SK-N-MC (cell line): ENCODE results near the gene TOMM7.
"Not testable (repeated sequence)": the region's sequence is repeated elsewhere in the genome, so short reads cannot be mapped to it uniquely, and the experiment has no call there.

ENCODE experiments used
- DNase-seq: peaks from one replicate; pipeline ENCODE4 v3.0.0-alpha.2; 2011; ENCODE audit warnings: low read depth, low spot score
- H3K27ac ChIP-seq: fragments of 200-600 bp; sonication (generic); 2 replicates; pipeline ENCODE4 v1.5.1; 2016; ENCODE audit warnings: mixed run types
- H3K36me3 ChIP-seq: fragments of 200-600 bp; sonication (generic); 2 replicates; pipeline ENCODE4 v1.6.1; 2017; ENCODE audit warnings: antibody characterized with exemption, low read length, mixed read lengths; ENCODE audit not compliant: insufficient read depth
- H3K4me3 ChIP-seq: fragments of 200-600 bp; sonication (generic); 2 replicates; pipeline ENCODE4 v1.5.1; 2016
- H3K9ac ChIP-seq: fragments of 200-600 bp; sonication (generic); 2 replicates; pipeline ENCODE4 v1.8.0; 2017; ENCODE audit warnings: mixed run types, mixed read lengths; ENCODE audit not compliant: insufficient read length
- H3K9me3 ChIP-seq: fragments of 200-600 bp; sonication (generic); 2 replicates; pipeline ENCODE4 v1.6.1; 2017; ENCODE audit warnings: low read depth, mild to moderate bottlenecking, antibody characterized with exemption, low read length, moderate library complexity, mixed read lengths
- EZH2 ChIP-seq: fragments of 200-600 bp; sonication (generic); IDR thresholded peaks from one replicate; pipeline ENCODE4 v1.6.1; 2017; ENCODE audit warnings: antibody characterized with exemption
- FOXP2 ChIP-seq: optimal IDR thresholded peaks from 2 replicates; pipeline ENCODE3; 2011; ENCODE audit warnings: mild to moderate bottlenecking, moderate library complexity; ENCODE audit not compliant: insufficient read depth; ENCODE audit errors: extremely low read length, control extremely low read depth
- POLR2AphosphoS5 ChIP-seq: IDR thresholded peaks from 2 replicates; pipeline ENCODE4 v1.6.1; 2012; ENCODE audit warnings: mild to moderate bottlenecking, low read depth, low read length, borderline replicate concordance

Gene TOMM7

DNA sequence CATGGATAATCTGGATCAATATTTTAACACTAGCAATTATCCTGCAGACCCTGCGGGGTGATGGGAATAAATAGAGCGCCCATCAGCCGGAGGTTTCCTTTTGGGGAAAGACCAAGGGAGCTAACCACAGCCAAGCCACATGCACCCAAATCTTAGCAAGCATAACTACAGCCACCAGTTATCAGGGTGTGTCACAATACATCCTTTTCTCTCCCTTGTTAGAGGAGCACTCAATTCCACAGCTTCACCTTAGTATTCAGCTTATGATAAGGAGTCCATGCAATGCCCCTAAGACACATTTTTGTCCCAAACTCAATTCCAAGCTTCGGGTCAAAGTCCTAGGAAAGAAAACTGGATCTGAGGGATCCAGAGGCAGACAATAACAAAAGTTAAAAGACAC is 15.9 kb downstream of the TOMM7 start:
- H3K36me3 ChIP-seq: peaks cover 1% of the 10 kb centered on the region
- no peaks in the 10 kb centered on the region for H3K9me3 ChIP-seq
- TF ChIP-seq FOXP2 (no peak), POLR2AphosphoS5 (no peak), EZH2 (no peak)
- no peak overlapping the region for H3K27ac ChIP-seq
- no peak overlapping the region for H3K4me3 ChIP-seq
- DNase-seq: no peak
- H3K9ac ChIP-seq: no peak overlapping the region

DNA sequence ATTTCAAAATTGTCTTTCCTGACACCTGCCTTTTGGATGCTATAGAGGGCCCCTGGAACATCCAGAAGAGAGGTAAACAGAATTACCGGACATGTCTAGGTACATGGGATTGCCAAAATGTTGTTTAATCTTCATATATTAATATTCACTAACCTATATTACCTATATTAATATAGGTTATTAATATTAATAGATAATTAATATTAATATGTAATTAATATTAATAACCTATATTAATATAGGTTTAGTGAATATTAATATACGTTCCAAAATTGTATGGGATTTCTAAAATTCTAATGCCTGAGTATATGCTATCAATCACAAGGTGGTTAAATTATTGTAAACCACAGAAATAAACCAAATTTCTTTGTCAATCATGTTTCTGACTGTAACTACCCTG is 17.4 kb downstream of the TOMM7 start:
- no peaks in the 10 kb centered on the region for H3K36me3 ChIP-seq
- H3K9me3 ChIP-seq: no peaks in the 10 kb centered on the region
- no peak overlapping the region for H3K9ac ChIP-seq
- no peak for DNase-seq
- H3K27ac ChIP-seq: no peak overlapping the region
- no peak for TF ChIP-seq FOXP2
- no peak for TF ChIP-seq EZH2
- TF ChIP-seq POLR2AphosphoS5: no peak
- no peak overlapping the region for H3K4me3 ChIP-seq

DNA sequence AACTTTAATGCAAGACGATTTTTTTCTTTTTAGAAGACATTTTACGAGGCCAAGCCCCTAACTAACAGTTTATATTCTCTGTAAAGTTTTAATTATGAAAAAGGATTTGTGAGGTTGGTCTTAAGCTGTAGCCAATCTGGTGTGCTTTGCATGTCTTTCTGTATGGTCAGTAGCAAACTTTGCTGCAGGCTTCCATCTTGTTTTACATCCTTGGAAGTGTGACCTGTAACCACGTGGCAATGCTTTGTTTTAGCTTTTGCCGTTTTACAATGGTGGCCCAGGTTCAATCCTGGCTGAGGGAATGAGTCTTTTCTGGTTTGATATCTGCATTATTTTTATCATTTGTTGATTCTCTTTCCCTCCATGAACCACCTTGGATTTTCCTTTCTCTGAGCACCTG is 19.8 kb downstream of the TOMM7 start:
- not testable (repeated sequence) for DNase-seq, H3K9me3 ChIP-seq, H3K9ac ChIP-seq, H3K36me3 ChIP-seq
- H3K4me3 ChIP-seq: peak overlapping the region; percentile 36; the same call in 1 of the 2 replicates
- H3K27ac ChIP-seq: peak overlapping the region; percentile 44; the same call in 1 of the 2 replicates

DNA sequence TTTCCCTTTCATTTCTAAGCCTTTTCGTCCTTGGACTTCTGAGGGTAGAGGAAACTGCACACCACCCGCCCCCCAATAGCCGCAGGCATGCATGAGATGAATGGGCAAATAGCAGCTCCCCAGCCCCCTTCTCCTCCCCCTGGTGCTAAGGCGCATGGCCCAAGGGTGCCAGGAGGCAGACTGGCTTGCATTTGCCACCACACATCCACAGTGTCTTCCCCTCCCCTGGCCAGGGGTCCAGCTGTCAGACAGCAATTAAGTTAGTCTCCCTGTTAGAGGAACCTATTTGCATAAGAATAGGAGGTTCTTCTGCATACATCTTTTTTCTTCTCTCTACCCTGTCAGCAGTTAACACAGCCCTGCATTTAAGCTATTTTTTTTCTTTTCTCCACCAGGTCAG is 20.2 kb downstream of the TOMM7 start:
- DNase-seq: no peak
- no peak overlapping the region for H3K9ac ChIP-seq
- no peak for TF ChIP-seq FOXP2
- no peak for TF ChIP-seq EZH2
- no peak for TF ChIP-seq POLR2AphosphoS5
- no peaks in the 10 kb centered on the region for H3K9me3 ChIP-seq
- no peaks in the 10 kb centered on the region for H3K36me3 ChIP-seq
- H3K27ac ChIP-seq: peak overlapping the region; percentile 31; the same call in 1 of the 2 replicates
- H3K4me3 ChIP-seq: peak overlapping the region; percentile 36; the same call in 1 of the 2 replicates

DNA sequence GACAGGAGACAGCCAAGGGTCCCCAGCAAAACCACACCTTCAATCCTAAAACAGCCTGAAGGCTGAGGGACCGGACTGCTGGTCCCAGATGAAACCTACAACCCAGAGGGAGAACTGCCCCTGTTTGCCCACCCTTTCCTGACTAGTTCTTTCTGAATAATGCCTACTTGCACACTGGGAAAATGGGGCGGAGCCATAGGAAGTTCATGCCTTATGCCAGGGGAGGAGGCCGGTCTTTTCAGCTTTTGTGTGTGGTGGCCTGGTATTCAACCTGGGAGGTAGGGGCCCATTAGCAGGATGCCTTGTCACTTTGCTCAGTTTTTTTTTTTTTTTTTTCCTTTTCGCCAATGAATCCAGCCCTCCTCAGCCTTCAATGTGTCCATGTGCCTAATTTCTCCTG is 20.7 kb downstream of the TOMM7 start:
- Histone ChIP-seq H3K27ac (no peak overlapping the region), H3K36me3 (no peaks in the 10 kb centered on the region), H3K9ac (no peak overlapping the region), H3K4me3 (peak overlapping the region; percentile 36; the same call in 1 of the 2 replicates), H3K9me3 (no peaks in the 10 kb centered on the region)
- no peak for TF ChIP-seq FOXP2
- DNase-seq: no peak

DNA sequence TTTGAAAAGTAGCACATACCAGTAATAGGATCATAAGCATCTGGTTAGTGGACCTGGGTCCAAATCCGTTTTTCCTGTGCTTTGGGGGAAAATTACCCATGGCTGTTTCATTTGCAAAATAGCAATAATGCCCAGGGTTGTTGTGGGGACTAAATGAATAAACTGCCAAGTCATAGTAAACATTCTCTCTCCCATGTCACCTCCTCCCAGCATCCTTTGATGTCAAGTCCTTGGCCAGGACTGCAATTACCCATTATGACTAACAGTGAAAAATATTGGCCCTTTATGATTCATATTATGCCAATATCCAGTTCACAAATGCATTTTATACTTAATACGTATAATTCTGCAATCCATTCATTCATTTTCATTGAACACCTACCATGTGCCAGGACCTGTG is 23.0 kb downstream of the TOMM7 start:
- no peak overlapping the region for H3K27ac ChIP-seq
- H3K9ac ChIP-seq: no peak overlapping the region
- H3K36me3 ChIP-seq: no peaks in the 10 kb centered on the region
- TF ChIP-seq EZH2: no peak
- TF ChIP-seq POLR2AphosphoS5: no peak
- TF ChIP-seq FOXP2: no peak
- no peak for DNase-seq
- no peaks in the 10 kb centered on the region for H3K9me3 ChIP-seq
- H3K4me3 ChIP-seq: no peak overlapping the region

DNA sequence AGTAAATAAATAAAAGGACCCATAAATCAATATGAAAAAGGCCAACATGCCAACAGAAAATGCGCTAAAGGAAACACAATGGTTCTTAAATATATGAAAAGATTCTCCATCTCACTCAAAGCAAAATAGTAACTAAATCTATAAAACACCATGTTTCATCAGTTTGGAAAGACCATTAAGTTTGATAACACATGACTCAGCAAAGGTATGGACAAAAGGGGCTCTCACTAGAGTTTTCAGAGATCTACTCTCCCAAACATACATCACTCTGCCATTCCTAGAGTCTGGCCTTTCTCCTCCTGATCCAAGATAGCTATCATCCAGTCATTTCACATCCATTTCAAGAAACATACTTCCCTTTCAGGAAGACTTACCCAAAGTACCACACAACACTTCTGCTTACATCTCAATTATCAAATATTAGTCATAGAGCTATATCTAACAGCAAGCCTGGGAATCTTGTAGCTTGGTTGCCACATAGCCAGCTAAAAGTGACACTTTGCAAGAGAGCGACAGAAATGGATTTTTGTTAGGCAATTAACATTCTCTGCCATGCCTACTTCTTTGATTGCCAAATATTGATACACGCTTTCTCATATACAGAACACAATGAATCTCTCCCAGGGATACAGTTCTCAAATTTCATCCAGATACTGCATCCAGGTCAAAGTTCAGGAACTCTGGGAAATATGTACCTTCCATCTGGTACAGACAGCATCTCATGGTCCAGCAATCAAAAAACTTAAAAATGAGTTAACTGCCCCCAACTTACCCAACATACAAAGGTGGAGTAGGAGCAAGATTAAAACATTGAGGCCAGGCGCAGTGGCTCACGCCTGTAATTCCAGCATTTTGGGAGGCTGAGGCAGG is 28.8 kb downstream of the TOMM7 start:
- Histone ChIP-seq H3K36me3 (no peaks in the 10 kb centered on the region), H3K27ac (no peak overlapping the region), H3K4me3 (no peak overlapping the region), H3K9ac (no peak overlapping the region), H3K9me3 (no peaks in the 10 kb centered on the region)
- DNase-seq: no peak
- TF ChIP-seq EZH2: no peak
- TF ChIP-seq POLR2AphosphoS5: no peak
- no peak for TF ChIP-seq FOXP2

DNA sequence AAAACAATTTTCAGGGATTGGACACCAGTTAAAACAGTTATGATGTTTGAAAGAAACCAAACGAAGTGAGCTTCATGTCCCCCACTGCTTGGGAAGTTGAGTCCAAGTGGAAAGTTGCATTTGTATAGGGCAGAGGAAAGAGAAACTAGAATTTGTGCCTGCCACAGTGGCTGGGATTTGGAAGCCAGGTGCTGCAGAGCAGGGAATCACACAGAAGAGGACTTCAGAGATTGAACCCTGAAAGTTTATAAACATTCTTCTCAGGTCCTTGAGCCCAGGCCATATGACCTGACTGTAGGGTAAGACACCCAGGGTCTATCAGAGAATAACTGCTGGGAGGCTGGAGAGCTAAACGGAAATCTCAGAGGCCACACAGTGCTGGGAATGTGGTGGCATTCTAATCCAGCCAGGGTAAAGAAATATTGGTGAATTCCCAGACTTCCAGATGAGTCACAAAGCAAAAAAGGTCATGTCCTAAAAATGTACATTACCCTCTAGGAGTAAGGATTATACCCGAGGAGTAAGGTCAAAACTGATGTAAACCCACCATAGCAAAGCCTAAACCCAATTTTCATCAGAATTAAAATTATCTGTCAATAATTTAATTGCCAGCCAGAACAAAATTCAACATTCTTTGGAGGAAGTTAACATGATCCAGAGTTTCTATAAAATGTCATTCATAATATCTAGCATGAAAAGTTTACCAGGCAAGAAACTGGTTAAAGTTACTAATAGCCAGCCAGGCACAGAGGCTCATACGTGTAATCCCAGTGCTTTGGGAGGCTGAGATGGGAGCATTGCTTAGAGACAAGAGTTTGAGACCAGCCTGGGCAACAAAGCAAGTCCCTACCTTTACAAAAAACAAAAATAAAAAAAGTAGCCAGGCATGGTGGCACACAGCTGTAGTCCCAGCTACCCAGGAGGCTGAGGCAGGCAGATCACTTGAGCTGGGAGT is 31.2 kb downstream of the TOMM7 start:
- Histone ChIP-seq H3K4me3 (no peak overlapping the region), H3K9me3 (no peaks in the 10 kb centered on the region), H3K27ac (no peak overlapping the region), H3K36me3 (no peaks in the 10 kb centered on the region), H3K9ac (no peak overlapping the region)
- no peak for DNase-seq
- TF ChIP-seq FOXP2 (no peak), POLR2AphosphoS5 (no peak), EZH2 (no peak)

DNA sequence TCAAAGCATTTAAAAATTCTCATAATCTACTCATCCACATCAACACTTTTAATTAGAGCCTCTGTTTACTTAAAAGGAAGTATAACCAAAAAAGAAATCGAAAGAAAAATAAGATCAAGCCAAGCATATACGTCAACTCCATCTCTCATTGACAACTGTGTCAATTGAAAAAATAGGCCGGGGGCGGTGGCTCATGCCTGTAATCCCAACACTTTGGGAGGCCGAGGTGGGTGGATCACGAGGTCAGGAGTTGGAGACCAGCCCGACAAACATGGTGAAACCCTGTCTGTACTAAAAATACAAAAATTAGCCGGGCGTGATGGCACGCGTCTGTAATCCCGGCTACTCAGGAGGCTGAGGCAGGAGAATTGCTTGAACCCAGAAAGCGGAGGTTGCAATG is 32.0 kb downstream of the TOMM7 start:
- H3K27ac ChIP-seq, H3K4me3 ChIP-seq, H3K9me3 ChIP-seq, DNase-seq, H3K9ac ChIP-seq, H3K36me3 ChIP-seq: not testable (repeated sequence)
